Uterus (tissue), 4 donors: ENCODE measurements around the gene BNC2. TPM values are rescaled to one million over a fixed set of nuclear protein-coding genes. Genes with fewer than 3 reads are reported as not detected.
A peak's percentile ranks its signal among the peaks of the same experiment; 100 is the strongest.

Experiments
- DNase-seq, 2 donors: peaks; one replicate each; pipeline ENCODE4 v3.0.0-alpha.2; 2019 to 2020
- H3K27ac ChIP-seq, 2 donors: fragments of 200-600 bp; sonication (generic); 1 replicate in 1 of 2; 2 replicates in 1 of 2; pipeline ENCODE4 v1.5.1; 2016 to 2018
- H3K27me3 ChIP-seq, 2 donors: fragments of 200-600 bp; sonication (generic); one replicate each; pipeline ENCODE4 v1.5.1; 2018 to 2019; ENCODE audit warnings: control low read depth in 1 of 2
- H3K36me3 ChIP-seq, 2 donors: fragments of 200-600 bp; sonication (generic); one replicate each; pipeline ENCODE4 v1.5.1; 2019; ENCODE audit warnings: control low read depth in 1 of 2
- H3K4me1 ChIP-seq, 2 donors: fragments of 200-600 bp; sonication (generic); one replicate each; pipeline ENCODE4 v1.5.1; 2018 to 2019; ENCODE audit warnings: control low read depth in 1 of 2
- H3K4me3 ChIP-seq, 2 donors: fragments of 200-600 bp; sonication (generic); 1 replicate in 1 of 2; 2 replicates in 1 of 2; pipeline ENCODE4 v1.5.1; 2018 to 2019; ENCODE audit warnings: mild to moderate bottlenecking in 1 of 2
- H3K9me3 ChIP-seq, 2 donors: fragments of 200-600 bp; sonication (generic); one replicate each; pipeline ENCODE4 v1.5.1; 2019; ENCODE audit warnings: control low read depth in 1 of 2
- CTCF ChIP-seq, 4 experiments: fragments of 200-600 bp in 2 of 4; fragments of 450-650 bp in 2 of 4; sonication (generic) in 2 of 4; IDR thresholded peaks; one replicate each; pipeline ENCODE4 v1.5.1; 2016 to 2019; ENCODE audit warnings: antibody characterized with exemption in 4 of 4, mild to moderate bottlenecking in 2 of 4, moderate library complexity in 1 of 4
- POLR2A ChIP-seq, 2 donors: fragments of 450-650 bp; IDR thresholded peaks; one replicate each; pipeline ENCODE4 v1.6.1; 2016; ENCODE audit warnings: antibody characterized with exemption in 2 of 2, mild to moderate bottlenecking in 1 of 2, moderate library complexity in 1 of 2
- intact Hi-C: fragments of 100-400 bp; cut with DNase I; formaldehyde crosslinking; loops from one replicate; pipeline ENCODE4 v1.15.1; 2023; ENCODE audit warnings: low total_unique reads
- total RNA-seq, 4 donors: library from RNA; depleted of rRNA in 3 of 4; stranded (reverse); fragments of >200 nt in 3 of 4; gene quantifications; one replicate each; pipeline versions ENCODE4 v1.1.0 to v1.2.4, GENCODE V29; 2014 to 2023
- donor health status: DM: yes; HTN: yes; CAD: no.

Gene BNC2
- total RNA-seq, 4 donors from 2014 or later: 85.9 to 293 (median 93.4) TPM

GRCh38 chr9:16680541-16680940 is 189.9 kb downstream of the BNC2 start:
- Histone ChIP-seq H3K9me3 (no peaks in the 10 kb centered on the region), H3K27ac (peak overlapping the region; percentile 3 to 16), H3K4me3 (no peak overlapping the region), H3K4me1 (no peaks in the 10 kb centered on the region), H3K36me3 (no peaks in the 10 kb centered on the region), H3K27me3 (no peaks in the 10 kb centered on the region)
- no peak for TF ChIP-seq POLR2A (IDR thresholded peaks at IDR 0.05)
- TF ChIP-seq CTCF (IDR thresholded peaks at IDR 0.05): no peak
- intact Hi-C loops: no loop called here
- DNase-seq: no peak

GRCh38 chr9:16679327-16679821 is 191.1 kb downstream of the BNC2 start:
- Histone ChIP-seq H3K9me3 (no peaks in the 10 kb centered on the region), H3K27ac (no peak overlapping the region), H3K36me3 (no peaks in the 10 kb centered on the region), H3K4me1 (no peaks in the 10 kb centered on the region), H3K27me3 (no peaks in the 10 kb centered on the region), H3K4me3 (no peak overlapping the region)
- DNase-seq: no peak
- TF ChIP-seq POLR2A (IDR thresholded peaks at IDR 0.05): no peak
- TF ChIP-seq CTCF (IDR thresholded peaks at IDR 0.05): no peak
- intact Hi-C loops: no loop called here

- Histone ChIP-seq H3K4me1 (no peaks in the 10 kb centered on the region), H3K36me3 (no peaks in the 10 kb centered on the region), H3K27ac (peak overlapping the region in 1 of 2 donors; percentile 10), H3K9me3 (no peaks in the 10 kb centered on the region), H3K4me3 (no peak overlapping the region), H3K27me3 (no peaks in the 10 kb centered on the region)
- TF ChIP-seq POLR2A (IDR thresholded peaks at IDR 0.05) (no peak), CTCF (IDR thresholded peaks at IDR 0.05) (no peak)
- intact Hi-C loops: no loop called here
- no peak for DNase-seq
Measured at GRCh38 chr9:16676519-16676918, 194.0 kb downstream of the BNC2 start.

- intact Hi-C loops: no loop called here
- no peak overlapping the region for H3K27ac ChIP-seq
- H3K4me3 ChIP-seq: no peak overlapping the region
- no peaks in the 10 kb centered on the region for H3K27me3 ChIP-seq
- no peaks in the 10 kb centered on the region for H3K9me3 ChIP-seq
- H3K36me3 ChIP-seq: no peaks in the 10 kb centered on the region
- H3K4me1 ChIP-seq: no peaks in the 10 kb centered on the region
- no peak for TF ChIP-seq POLR2A (IDR thresholded peaks at IDR 0.05)
- TF ChIP-seq CTCF (IDR thresholded peaks at IDR 0.05): no peak
- DNase-seq: no peak
Measured at GRCh38 chr9:16675131-16675530, 195.3 kb downstream of the BNC2 start.

GRCh38 chr9:16673171-16673570 is 197.3 kb downstream of the BNC2 start:
- TF ChIP-seq POLR2A (IDR thresholded peaks at IDR 0.05): no peak
- no peak for TF ChIP-seq CTCF (IDR thresholded peaks at IDR 0.05)
- DNase-seq: no peak
- Histone ChIP-seq H3K4me1 (no peaks in the 10 kb centered on the region), H3K27ac (no peak overlapping the region), H3K9me3 (no peaks in the 10 kb centered on the region), H3K36me3 (no peaks in the 10 kb centered on the region), H3K27me3 (no peaks in the 10 kb centered on the region), H3K4me3 (no peak overlapping the region)
- intact Hi-C loops: no loop called here
